SK-N-SH treated with all-trans-retinoic acid at 6 μM for 48 hours (cell line): Measurements from ENCODE around the gene FAM216A.

Experiments used
- CSDC2 ChIP-seq: fragments of 250-450 bp; sonication (Bioruptor Pico); IDR thresholded peaks from 2 replicates; pipeline ENCODE4 v1.5.0; 2020; ENCODE audit warnings: mild to moderate bottlenecking, moderate library complexity
- ESRRG ChIP-seq: fragments of 250-450 bp; sonication (Bioruptor Pico); IDR thresholded peaks from 2 replicates; pipeline ENCODE4 v1.6.1; 2021; ENCODE audit warnings: mild to moderate bottlenecking
- ISL1 ChIP-seq: fragments of 250-450 bp; sonication (Bioruptor Pico); IDR thresholded peaks from 2 replicates; pipeline ENCODE4 v2.1.2; 2022; ENCODE audit warnings: mild to moderate bottlenecking, moderate library complexity
- OSR1 ChIP-seq: fragments of 250-450 bp; sonication (Bioruptor Pico); IDR thresholded peaks from 2 replicates; pipeline ENCODE4 v1.8.0; 2022; ENCODE audit warnings: moderate library complexity, mild to moderate bottlenecking, inconsistent platforms
- SNAI2 ChIP-seq: fragments of 250-450 bp; sonication (Bioruptor Pico); IDR thresholded peaks from 2 replicates; pipeline ENCODE4 v1.5.0; 2020; ENCODE audit warnings: mild to moderate bottlenecking, moderate library complexity
- TCF4 ChIP-seq: fragments of 250-450 bp; sonication (Bioruptor Pico); IDR thresholded peaks from 2 replicates; pipeline ENCODE4 v1.8.0; 2021; ENCODE audit warnings: mild to moderate bottlenecking, moderate library complexity, borderline replicate concordance
- TOX ChIP-seq: fragments of 250-450 bp; sonication (Bioruptor Pico); IDR thresholded peaks from 2 replicates; pipeline ENCODE4 v1.8.0; 2021; ENCODE audit warnings: mild to moderate bottlenecking, moderate library complexity, borderline replicate concordance
- ZFP3 ChIP-seq: fragments of 250-450 bp; sonication (Bioruptor Pico); IDR thresholded peaks from 2 replicates; pipeline ENCODE4 v1.5.0; 2020; ENCODE audit warnings: mild to moderate bottlenecking, moderate library complexity
- ZFP30 ChIP-seq: fragments of 450-650 bp; formaldehyde crosslinking; IDR thresholded peaks from 2 replicates; pipeline ENCODE4 v1.5.0; 2022; ENCODE audit warnings: mild to moderate bottlenecking, moderate library complexity
- ZNF70 ChIP-seq: fragments of 450-650 bp; formaldehyde crosslinking; IDR thresholded peaks from 2 replicates; pipeline ENCODE4 v1.5.0; 2020; ENCODE audit warnings: mild to moderate bottlenecking, moderate library complexity
- TF ChIP-seq, protein P1 (sequence below): fragments of 250-450 bp; sonication (Bioruptor Pico); IDR thresholded peaks from 2 replicates; pipeline ENCODE4 v1.5.1; 2020; ENCODE audit warnings: low read depth, mild to moderate bottlenecking, moderate library complexity
- TF ChIP-seq, protein P2 (sequence below): fragments of 250-450 bp; sonication (Bioruptor Pico); IDR thresholded peaks from 2 replicates; pipeline ENCODE4 v1.8.0; 2020; ENCODE audit warnings: mild to moderate bottlenecking, moderate library complexity, borderline replicate concordance

DNA sequence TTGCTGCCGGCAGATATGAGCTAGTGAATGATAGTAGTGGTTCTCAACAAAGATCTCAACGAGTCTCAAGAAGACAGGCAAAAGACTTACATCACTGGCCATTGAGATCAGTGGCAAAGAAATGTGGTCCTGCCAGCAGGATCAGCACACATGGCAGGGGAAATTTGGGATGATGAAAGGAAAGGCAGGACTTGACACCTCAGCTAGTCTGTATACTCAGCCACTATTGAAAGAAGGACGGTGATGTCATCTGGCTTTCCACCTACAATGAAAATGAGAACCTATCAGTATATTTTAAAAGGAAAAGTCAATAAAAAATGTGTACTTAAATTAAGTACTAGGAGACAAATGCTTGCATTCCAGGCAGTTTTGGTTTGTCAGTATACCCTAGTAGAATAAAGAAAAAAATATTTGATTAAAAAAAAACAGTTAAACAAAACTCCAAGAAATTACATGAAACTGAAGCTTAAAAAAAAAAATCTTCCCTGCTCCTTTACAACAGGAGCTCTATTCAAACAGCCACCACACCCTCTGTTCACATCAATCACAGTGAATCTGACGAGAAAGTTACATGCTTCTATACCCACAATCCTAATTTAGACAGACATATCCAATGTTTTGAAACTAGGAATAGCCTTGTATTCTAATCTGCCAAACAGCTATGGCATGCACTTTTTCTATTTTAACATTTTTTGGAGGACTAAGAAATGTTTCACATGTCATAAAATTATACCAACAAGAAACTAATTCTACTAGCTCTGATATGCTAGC, 68.4 kb downstream of the FAM216A start:
- no peak for TF ChIP-seq TOX
- no peak for TF ChIP-seq CSDC2 (CRISPR knock-in tag)
- no peak for TF ChIP-seq ESRRG
- TF ChIP-seq, protein P1, sequence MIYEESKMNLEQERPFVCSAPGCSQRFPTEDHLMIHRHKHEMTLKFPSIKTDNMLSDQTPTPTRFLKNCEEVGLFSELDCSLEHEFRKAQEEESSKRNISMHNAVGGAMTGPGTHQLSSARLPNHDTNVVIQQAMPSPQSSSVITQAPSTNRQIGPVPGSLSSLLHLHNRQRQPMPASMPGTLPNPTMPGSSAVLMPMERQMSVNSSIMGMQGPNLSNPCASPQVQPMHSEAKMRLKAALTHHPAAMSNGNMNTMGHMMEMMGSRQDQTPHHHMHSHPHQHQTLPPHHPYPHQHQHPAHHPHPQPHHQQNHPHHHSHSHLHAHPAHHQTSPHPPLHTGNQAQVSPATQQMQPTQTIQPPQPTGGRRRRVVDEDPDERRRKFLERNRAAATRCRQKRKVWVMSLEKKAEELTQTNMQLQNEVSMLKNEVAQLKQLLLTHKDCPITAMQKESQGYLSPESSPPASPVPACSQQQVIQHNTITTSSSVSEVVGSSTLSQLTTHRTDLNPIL (CRISPR knock-in tag), result no peak
- TF ChIP-seq ZNF70 (CRISPR knock-in tag), result no peak
- no peak for TF ChIP-seq OSR1 (CRISPR knock-in tag)
- no peak for TF ChIP-seq ZFP30 (CRISPR knock-in tag)
- TF ChIP-seq, protein P2, sequence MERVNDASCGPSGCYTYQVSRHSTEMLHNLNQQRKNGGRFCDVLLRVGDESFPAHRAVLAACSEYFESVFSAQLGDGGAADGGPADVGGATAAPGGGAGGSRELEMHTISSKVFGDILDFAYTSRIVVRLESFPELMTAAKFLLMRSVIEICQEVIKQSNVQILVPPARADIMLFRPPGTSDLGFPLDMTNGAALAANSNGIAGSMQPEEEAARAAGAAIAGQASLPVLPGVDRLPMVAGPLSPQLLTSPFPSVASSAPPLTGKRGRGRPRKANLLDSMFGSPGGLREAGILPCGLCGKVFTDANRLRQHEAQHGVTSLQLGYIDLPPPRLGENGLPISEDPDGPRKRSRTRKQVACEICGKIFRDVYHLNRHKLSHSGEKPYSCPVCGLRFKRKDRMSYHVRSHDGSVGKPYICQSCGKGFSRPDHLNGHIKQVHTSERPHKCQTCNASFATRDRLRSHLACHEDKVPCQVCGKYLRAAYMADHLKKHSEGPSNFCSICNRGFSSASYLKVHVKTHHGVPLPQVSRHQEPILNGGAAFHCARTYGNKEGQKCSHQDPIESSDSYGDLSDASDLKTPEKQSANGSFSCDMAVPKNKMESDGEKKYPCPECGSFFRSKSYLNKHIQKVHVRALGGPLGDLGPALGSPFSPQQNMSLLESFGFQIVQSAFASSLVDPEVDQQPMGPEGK (CRISPR knock-in tag), result no peak
- TF ChIP-seq ISL1, result no peak
- no peak for TF ChIP-seq TCF4 (CRISPR knock-in tag)
- TF ChIP-seq SNAI2 (CRISPR knock-in tag), result no peak
- no peak for TF ChIP-seq ZFP3 (CRISPR knock-in tag)
